Measurements from ENCODE around the gene GALNTL6.

GALNTL6 gene

DNA sequence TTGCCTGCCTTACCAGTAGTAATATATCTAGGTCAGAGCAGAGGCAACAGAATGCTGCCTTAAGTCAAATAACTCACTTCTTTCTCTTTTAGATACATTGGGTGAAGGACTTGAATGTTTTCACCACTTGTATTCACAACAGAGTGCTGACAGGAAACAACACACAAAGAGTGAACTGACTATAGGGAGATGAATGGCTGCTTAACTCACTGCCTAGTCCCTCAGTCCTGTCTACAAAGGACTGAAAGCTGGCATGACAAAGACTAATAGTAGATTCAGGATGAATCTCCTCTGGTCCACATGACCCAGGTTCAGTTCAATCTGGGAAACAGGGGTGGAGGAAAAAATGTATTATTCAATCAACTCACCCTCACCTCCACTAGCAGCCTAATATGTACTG lies 134.2 kb downstream of the GALNTL6 start:
- Histone ChIP-seq H3K9ac (ENCODE audit: low read depth, low read length, poor library complexity, severe bottlenecking) (no peak overlapping the region), H3K4me1 (ENCODE audit: insufficient read depth, low read length, poor library complexity, severe bottlenecking) (no peaks in the 10 kb centered on the region), H2AFZ (ENCODE audit: low read length) (no peak overlapping the region), H3K27me3 (ENCODE audit: insufficient read depth, low read length, poor library complexity, severe bottlenecking) (no peaks in the 10 kb centered on the region), H3K36me3 (ENCODE audit: insufficient read depth, low read length) (no peaks in the 10 kb centered on the region), H3K9me3 (ENCODE audit: insufficient read depth, low read depth, low read length) (no peaks in the 10 kb centered on the region), H3K4me2 (ENCODE audit: low read depth, low read length, poor library complexity, severe bottlenecking) (no peak overlapping the region), H3K9me2 (replicated peaks; ENCODE audit: low read depth, low read length) (no peaks in the 10 kb centered on the region), H3F3A (ENCODE audit: low read depth) (no peaks in the 10 kb centered on the region), H4K20me1 (ENCODE audit: insufficient read depth, low read length, poor library complexity, severe bottlenecking) (no peaks in the 10 kb centered on the region), H3K79me2 (ENCODE audit: insufficient read depth, low read length) (no peaks in the 10 kb centered on the region), H3K4me3 (ENCODE audit: low read length, poor library complexity, severe bottlenecking) (no peak overlapping the region)
- no peak for TF ChIP-seq EZH2phosphoT487 (IDR thresholded peaks at IDR 0.05; ENCODE audit: borderline replicate concordance)
- TF ChIP-seq, protein P1, sequence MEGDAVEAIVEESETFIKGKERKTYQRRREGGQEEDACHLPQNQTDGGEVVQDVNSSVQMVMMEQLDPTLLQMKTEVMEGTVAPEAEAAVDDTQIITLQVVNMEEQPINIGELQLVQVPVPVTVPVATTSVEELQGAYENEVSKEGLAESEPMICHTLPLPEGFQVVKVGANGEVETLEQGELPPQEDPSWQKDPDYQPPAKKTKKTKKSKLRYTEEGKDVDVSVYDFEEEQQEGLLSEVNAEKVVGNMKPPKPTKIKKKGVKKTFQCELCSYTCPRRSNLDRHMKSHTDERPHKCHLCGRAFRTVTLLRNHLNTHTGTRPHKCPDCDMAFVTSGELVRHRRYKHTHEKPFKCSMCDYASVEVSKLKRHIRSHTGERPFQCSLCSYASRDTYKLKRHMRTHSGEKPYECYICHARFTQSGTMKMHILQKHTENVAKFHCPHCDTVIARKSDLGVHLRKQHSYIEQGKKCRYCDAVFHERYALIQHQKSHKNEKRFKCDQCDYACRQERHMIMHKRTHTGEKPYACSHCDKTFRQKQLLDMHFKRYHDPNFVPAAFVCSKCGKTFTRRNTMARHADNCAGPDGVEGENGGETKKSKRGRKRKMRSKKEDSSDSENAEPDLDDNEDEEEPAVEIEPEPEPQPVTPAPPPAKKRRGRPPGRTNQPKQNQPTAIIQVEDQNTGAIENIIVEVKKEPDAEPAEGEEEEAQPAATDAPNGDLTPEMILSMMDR (conservative IDR thresholded peaks at IDR 0.05; ENCODE audit: low read length) = no peak

DNA sequence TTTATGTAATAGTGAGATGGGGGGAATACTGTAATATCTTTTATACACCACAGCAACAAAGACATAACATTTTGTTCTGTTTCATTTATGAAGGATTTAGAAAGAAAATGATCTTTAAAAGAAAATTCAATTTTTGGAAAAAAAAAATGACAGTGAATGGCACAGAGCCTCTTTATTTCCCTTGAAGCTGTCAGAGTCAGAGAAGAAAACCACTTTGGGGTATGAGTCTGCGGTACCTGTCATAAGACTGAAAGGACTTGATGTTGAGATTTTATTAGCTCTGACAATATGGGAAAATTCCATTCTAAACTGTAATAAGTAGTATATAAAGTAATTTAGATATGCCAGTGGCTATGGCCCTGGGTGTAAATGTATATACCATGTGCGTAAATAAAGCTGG lies 134.8 kb downstream of the GALNTL6 start:
- H3K9ac ChIP-seq (ENCODE audit: low read depth, low read length, poor library complexity, severe bottlenecking) = no peak overlapping the region
- no peaks in the 10 kb centered on the region for H3K36me3 ChIP-seq (ENCODE audit: insufficient read depth, low read length)
- TF ChIP-seq EZH2phosphoT487 (IDR thresholded peaks at IDR 0.05; ENCODE audit: borderline replicate concordance) = no peak
- TF ChIP-seq, protein P1 (conservative IDR thresholded peaks at IDR 0.05; ENCODE audit: low read length) = no peak
- no peak overlapping the region for H3K4me2 ChIP-seq (ENCODE audit: low read depth, low read length, poor library complexity, severe bottlenecking)
- H3K27me3 ChIP-seq (ENCODE audit: insufficient read depth, low read length, poor library complexity, severe bottlenecking) = no peaks in the 10 kb centered on the region
- H3K9me2 ChIP-seq (replicated peaks; ENCODE audit: low read depth, low read length) = no peaks in the 10 kb centered on the region
- no peaks in the 10 kb centered on the region for H3K79me2 ChIP-seq (ENCODE audit: insufficient read depth, low read length)
- no peaks in the 10 kb centered on the region for H3K9me3 ChIP-seq (ENCODE audit: insufficient read depth, low read depth, low read length)
- no peaks in the 10 kb centered on the region for H4K20me1 ChIP-seq (ENCODE audit: insufficient read depth, low read length, poor library complexity, severe bottlenecking)
- no peak overlapping the region for H2AFZ ChIP-seq (ENCODE audit: low read length)
- H3K4me3 ChIP-seq (ENCODE audit: low read length, poor library complexity, severe bottlenecking) = no peak overlapping the region
- no peaks in the 10 kb centered on the region for H3K4me1 ChIP-seq (ENCODE audit: insufficient read depth, low read length, poor library complexity, severe bottlenecking)
- no peaks in the 10 kb centered on the region for H3F3A ChIP-seq (ENCODE audit: low read depth)

DNA sequence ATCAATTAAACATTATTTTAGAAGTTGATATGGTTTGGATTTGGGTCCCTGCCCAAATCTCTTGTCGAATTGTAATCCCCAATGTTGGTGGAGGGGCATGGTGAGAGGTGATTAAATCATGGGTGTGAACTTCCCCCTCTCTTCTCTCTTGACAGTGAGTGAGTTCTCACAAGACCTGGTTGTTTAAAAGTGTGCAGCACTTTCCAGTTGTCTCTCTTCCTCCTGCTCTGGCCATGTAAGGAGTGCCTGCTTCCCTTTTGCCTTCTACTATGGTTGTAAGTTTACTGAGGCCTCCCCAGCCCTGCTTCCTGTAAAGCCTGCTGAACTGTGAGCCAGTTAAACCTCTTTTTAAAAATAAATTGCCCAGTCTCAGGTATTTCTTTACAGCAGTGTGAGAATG lies 141.4 kb downstream of the GALNTL6 start:
- H3K4me1 ChIP-seq (ENCODE audit: insufficient read depth, low read length, poor library complexity, severe bottlenecking) = no peaks in the 10 kb centered on the region
- H3K9me3 ChIP-seq (ENCODE audit: insufficient read depth, low read depth, low read length) = no peaks in the 10 kb centered on the region
- H3K9ac ChIP-seq (ENCODE audit: low read depth, low read length, poor library complexity, severe bottlenecking) = no peak overlapping the region
- H3K79me2 ChIP-seq (ENCODE audit: insufficient read depth, low read length) = no peaks in the 10 kb centered on the region
- TF ChIP-seq, protein P1 (conservative IDR thresholded peaks at IDR 0.05; ENCODE audit: low read length) = no peak
- no peak for TF ChIP-seq EZH2phosphoT487 (IDR thresholded peaks at IDR 0.05; ENCODE audit: borderline replicate concordance)
- H3F3A ChIP-seq (ENCODE audit: low read depth) = no peaks in the 10 kb centered on the region
- H4K20me1 ChIP-seq (ENCODE audit: insufficient read depth, low read length, poor library complexity, severe bottlenecking) = no peaks in the 10 kb centered on the region
- no peak overlapping the region for H2AFZ ChIP-seq (ENCODE audit: low read length)
- no peaks in the 10 kb centered on the region for H3K36me3 ChIP-seq (ENCODE audit: insufficient read depth, low read length)
- H3K4me3 ChIP-seq (ENCODE audit: low read length, poor library complexity, severe bottlenecking) = no peak overlapping the region
- no peaks in the 10 kb centered on the region for H3K9me2 ChIP-seq (replicated peaks; ENCODE audit: low read depth, low read length)
- no peaks in the 10 kb centered on the region for H3K27me3 ChIP-seq (ENCODE audit: insufficient read depth, low read length, poor library complexity, severe bottlenecking)
- no peak overlapping the region for H3K4me2 ChIP-seq (ENCODE audit: low read depth, low read length, poor library complexity, severe bottlenecking)
